GM23248 (cell line): ENCODE results near the gene ZNF638.

Source experiments
- EZH2 ChIP-seq: fragments of 200-600 bp; sonication (generic); IDR thresholded peaks from 2 replicates; pipeline ENCODE4 v1.6.1; 2018; ENCODE audit warnings: antibody characterized with exemption, mild to moderate bottlenecking; ENCODE audit not compliant: insufficient read depth, poor library complexity, severe bottlenecking
- EZH2phosphoT487 ChIP-seq: fragments of 200-600 bp; sonication (generic); IDR thresholded peaks from 2 replicates; pipeline ENCODE4 v1.6.1; 2018; ENCODE audit warnings: antibody characterized with exemption, moderate library complexity, mild to moderate bottlenecking, low read depth; ENCODE audit not compliant: insufficient read depth

- TF ChIP-seq EZH2 (no peak), EZH2phosphoT487 (no peak)
Measured at GRCh38 chr2:71483246-71483645, 151.7 kb downstream of the ZNF638 start.
